Measurements from ENCODE around the gene TUBB4B. TPM values are rescaled to one million over a fixed set of nuclear protein-coding genes. Genes with fewer than 3 reads are reported as not detected.
A peak's percentile ranks its signal among the peaks of the same experiment; 100 is the strongest.

TUBB4B gene
- total RNA-seq, 2 donors from 2014 or later, result 328 to 415 TPM

DNA sequence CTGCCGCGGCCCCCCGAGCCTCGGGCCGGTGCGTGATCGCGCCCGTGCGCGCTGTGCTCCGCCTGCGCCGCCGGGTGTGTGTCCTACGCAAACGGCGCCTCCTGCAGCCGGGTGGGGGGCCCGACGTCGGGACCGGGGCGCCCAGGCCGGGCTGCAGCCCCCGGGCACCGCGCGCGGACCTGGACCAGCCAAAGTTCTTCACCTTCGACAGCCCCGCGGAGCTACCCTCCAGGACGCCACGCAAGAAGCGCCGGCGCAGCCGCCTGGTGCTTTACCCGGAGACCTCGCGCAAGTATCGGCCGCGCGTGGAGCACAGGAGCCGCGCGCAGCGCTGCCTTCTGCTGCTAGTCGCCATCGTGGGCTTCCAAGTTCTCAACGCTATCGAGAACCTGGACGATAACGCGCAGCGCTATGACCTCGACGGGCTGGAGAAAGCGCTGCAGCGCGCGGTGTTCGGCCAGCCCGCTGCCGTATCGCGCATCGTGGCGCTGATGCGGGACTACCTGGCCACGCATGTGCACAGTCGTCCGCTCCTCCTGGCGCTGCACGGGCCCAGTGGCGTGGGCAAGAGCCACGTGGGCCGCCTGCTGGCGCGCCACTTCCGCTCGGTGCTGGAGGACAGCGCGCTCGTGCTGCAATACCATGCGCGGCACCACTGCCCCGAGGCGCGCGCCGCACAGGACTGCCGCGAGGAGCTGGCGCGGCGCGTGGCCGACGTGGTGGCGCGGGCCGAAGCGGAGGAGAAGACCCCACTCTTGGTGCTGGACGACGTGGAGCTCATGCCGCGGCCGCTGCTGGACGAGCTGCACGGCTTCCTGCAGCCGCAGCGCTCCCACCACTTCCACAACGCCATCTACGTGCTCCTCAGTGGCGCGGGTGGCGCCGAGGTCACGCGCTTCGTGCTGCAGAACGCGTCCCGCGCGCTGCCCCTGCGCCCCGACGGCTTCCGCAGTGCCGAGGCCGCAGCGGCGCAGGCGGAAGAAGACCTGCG lies 37.9 kb downstream of the TUBB4B start:
- Mint-ChIP-seq H3K27me3 (ENCODE audit: insufficient read depth) (peaks cover 13% of the 10 kb centered on the region), H3K9me3 (no peaks in the 10 kb centered on the region), H3K27ac (no peak overlapping the region), H3K4me1 (peaks cover 20% of the 10 kb centered on the region), H3K36me3 (ENCODE audit: low read depth) (peaks cover 8% of the 10 kb centered on the region), H3K4me3 (peak overlapping the region; percentile 49)
- WGBS, 2 experiments (ENCODE audit: insufficient coverage in 1 of 2, insufficient read length in 1 of 2), result 88 to 98% methylated on average over 109 to 139 of the region's 139 CpGs
- no peaks in the 10 kb centered on the region for H3K36me3 ChIP-seq (ENCODE audit: control insufficient read depth, insufficient read depth, low read length)
- peaks cover 10% of the 10 kb centered on the region for H3K4me1 ChIP-seq (ENCODE audit: control insufficient read depth, insufficient read depth, low read length)
- no peak overlapping the region for H3K27ac ChIP-seq (ENCODE audit: low read depth, low read length)
- no peak overlapping the region for H3K9ac ChIP-seq (ENCODE audit: extremely low read depth, low read length, poor library complexity, severe bottlenecking)
- no peak overlapping the region for H3K4me3 ChIP-seq (ENCODE audit: low read length)
- TF ChIP-seq CTCF (conservative IDR thresholded peaks at IDR 0.05), result no peak
- H3K9me3 ChIP-seq (ENCODE audit: control insufficient read depth, low read length), result no peaks in the 10 kb centered on the region
- peak; percentile 36 for DNase-seq
- no peaks in the 10 kb centered on the region for H3K27me3 ChIP-seq (ENCODE audit: control insufficient read depth, insufficient read depth, low read length, poor library complexity, severe bottlenecking)

DNA sequence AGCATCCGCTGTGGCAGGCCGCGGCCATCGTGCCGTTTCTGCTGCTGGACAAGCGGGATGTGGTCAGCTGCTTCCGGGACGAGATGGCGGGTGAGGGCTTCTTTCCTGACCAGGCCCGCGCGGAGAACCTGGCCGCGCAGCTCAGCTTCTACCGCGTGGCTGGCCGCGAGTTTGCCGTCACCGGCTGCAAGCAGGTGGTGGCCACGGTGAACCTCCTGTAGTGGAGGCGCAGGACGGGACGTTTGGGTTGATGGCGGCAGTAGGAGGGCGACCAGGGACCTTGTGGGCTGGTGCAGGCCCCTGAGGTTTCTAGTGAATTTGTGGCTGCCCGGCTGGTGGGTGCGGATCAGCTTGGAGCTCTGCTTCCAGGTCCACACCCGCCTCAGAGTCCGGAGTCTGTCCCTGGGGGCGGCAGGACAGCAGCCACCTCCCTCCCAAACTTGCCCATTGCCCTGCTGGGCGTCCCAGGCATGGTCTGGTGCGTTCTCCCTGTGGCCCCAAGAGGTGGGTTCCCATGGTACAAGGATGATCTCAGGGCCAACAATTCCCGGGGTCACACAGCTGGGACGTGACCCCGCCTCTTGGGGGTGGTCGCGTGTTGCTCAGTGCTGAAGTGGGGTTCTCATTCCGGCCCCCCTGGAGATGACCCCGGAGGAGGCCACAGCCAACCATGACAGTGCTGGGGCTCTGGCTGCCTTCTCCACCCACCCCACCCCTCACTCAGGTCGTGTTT lies 38.8 kb downstream of the TUBB4B start:
- no peak overlapping the region for H3K27ac ChIP-seq (ENCODE audit: low read depth, low read length)
- peak; percentile 48 for DNase-seq
- no peak overlapping the region for H3K9ac ChIP-seq (ENCODE audit: extremely low read depth, low read length, poor library complexity, severe bottlenecking)
- Mint-ChIP-seq H3K4me1 (peaks cover 16% of the 10 kb centered on the region), H3K27ac (no peak overlapping the region), H3K9me3 (no peaks in the 10 kb centered on the region), H3K27me3 (ENCODE audit: insufficient read depth) (peaks cover 15% of the 10 kb centered on the region), H3K4me3 (peak overlapping the region; percentile 49), H3K36me3 (ENCODE audit: low read depth) (peaks cover 3% of the 10 kb centered on the region)
- H3K4me3 ChIP-seq (ENCODE audit: low read length), result no peak overlapping the region
- 96 to 99% methylated on average over 38 to 41 of the region's 41 CpGs for WGBS, 2 experiments (ENCODE audit: insufficient coverage in 1 of 2, insufficient read length in 1 of 2)
- H3K9me3 ChIP-seq (ENCODE audit: control insufficient read depth, low read length), result no peaks in the 10 kb centered on the region
- peaks cover 10% of the 10 kb centered on the region for H3K4me1 ChIP-seq (ENCODE audit: control insufficient read depth, insufficient read depth, low read length)
- H3K27me3 ChIP-seq (ENCODE audit: control insufficient read depth, insufficient read depth, low read length, poor library complexity, severe bottlenecking), result no peaks in the 10 kb centered on the region
- no peak for TF ChIP-seq CTCF (conservative IDR thresholded peaks at IDR 0.05)
- no peaks in the 10 kb centered on the region for H3K36me3 ChIP-seq (ENCODE audit: control insufficient read depth, insufficient read depth, low read length)

- peak; percentile 87 for DNase-seq
- Histone ChIP-seq H3K36me3 (ENCODE audit: control insufficient read depth, insufficient read depth, low read length) (no peaks in the 10 kb centered on the region), H3K27me3 (ENCODE audit: control insufficient read depth, insufficient read depth, low read length, poor library complexity, severe bottlenecking) (no peaks in the 10 kb centered on the region), H3K4me3 (ENCODE audit: low read length) (no peak overlapping the region), H3K9ac (ENCODE audit: extremely low read depth, low read length, poor library complexity, severe bottlenecking) (no peak overlapping the region), H3K27ac (ENCODE audit: low read depth, low read length) (no peak overlapping the region), H3K9me3 (ENCODE audit: control insufficient read depth, low read length) (no peaks in the 10 kb centered on the region), H3K4me1 (ENCODE audit: control insufficient read depth, insufficient read depth, low read length) (peaks cover 10% of the 10 kb centered on the region)
- H3K9me3 Mint-ChIP-seq, result no peaks in the 10 kb centered on the region
- H3K27ac Mint-ChIP-seq, result no peak overlapping the region
- peak overlapping the region; percentile 49 for H3K4me3 Mint-ChIP-seq
- H3K27me3 Mint-ChIP-seq (ENCODE audit: insufficient read depth), result peaks cover 15% of the 10 kb centered on the region
- H3K4me1 Mint-ChIP-seq, result peaks cover 9% of the 10 kb centered on the region
- 82 to 85% methylated on average over 42 to 85 of the region's 85 CpGs for WGBS, 2 experiments (ENCODE audit: insufficient coverage in 1 of 2, insufficient read length in 1 of 2)
- H3K36me3 Mint-ChIP-seq (ENCODE audit: low read depth), result peaks cover 3% of the 10 kb centered on the region
- peak; percentile 77 for TF ChIP-seq CTCF (conservative IDR thresholded peaks at IDR 0.05)
Observed at GRCh38 chr9:137280474-137281344, 39.6 kb downstream of the TUBB4B start.

Data from endodermal cell (in vitro differentiated cells).